CD4-positive, alpha-beta T cell treated with Interleukin-15 for 1 hour (primary cell): Measurements from ENCODE around the gene ACCSL.

Experiments
- DNase-seq: peaks from one replicate; pipeline ENCODE4 v3.0.0-alpha.2; 2020

ACCSL gene

DNA sequence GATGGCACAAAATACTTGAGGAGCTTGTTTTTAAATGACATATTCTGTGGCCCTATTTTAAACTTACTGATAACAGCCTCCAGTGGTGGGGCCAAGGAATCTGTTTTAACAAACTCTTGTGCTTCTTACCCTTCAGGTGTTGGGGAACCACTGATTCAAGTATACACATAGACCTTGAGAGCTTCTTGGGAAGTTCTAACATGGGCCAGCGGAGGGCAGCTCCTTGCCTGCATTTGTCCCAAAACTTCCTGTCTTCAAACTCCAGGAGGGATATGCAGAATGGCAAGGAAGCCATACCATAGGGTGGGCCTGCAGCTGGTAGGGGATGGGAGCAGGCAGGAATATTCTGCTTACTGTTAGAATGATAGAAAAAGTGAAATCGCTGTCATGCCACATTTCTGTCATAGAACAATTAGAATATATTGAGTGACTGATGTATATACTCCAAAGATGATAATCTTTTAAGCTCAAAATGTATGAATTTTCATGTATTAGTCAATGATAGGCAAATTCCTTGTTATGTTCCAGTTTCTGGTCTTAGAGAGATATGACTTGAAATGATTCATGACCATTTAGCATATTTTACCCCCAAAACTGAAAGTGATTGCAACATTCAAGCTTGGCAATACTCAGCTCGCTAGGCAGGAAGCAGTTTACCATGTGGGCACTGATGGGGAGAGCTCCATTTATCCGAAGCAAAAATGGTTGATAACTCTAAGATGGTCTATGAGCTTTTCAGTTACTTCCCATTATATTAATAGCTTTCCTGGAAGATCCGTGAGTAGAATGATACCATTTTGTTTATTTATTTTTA, 56.9 kb downstream of the ACCSL start:
- no peak for DNase-seq

DNA sequence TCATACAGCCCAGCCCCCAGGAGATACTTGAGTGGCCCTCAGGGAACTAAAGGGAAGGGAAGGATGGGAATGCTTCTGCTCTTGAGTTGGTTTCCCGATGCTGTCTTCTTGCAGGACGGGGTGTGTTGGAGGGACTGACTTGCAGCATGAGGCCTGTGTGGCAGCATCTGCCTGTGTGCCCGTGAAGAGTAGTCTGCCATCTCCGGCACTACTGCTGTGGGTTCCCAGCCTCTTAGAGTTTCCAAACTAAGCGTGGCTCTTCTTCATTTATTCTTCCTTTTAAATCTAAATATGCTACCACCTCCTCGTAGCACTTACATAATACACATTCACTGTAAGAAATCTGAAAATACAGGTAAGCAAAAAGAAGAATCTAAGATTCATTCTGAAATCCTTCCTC, 60.5 kb downstream of the ACCSL start:
- no peak for DNase-seq
